IMR-90 (cell line): ENCODE data around the gene TMEM117.

Source experiments
- CEBPB ChIP-seq: IDR thresholded peaks from 2 replicates; pipeline ENCODE4 v1.6.1; 2012; ENCODE audit warnings: low read depth, low read length, improper control_type of control experiment
- CHD1 ChIP-seq: IDR thresholded peaks from 2 replicates; pipeline ENCODE4 v1.6.1; 2012; ENCODE audit warnings: low read depth, low read length, improper control_type of control experiment
- CTCF ChIP-seq: conservative IDR thresholded peaks from 2 replicates; pipeline ENCODE4 v1.5.1; 2012; ENCODE audit warnings: mild to moderate bottlenecking, low read depth, low read length, improper control_type of control experiment
- FOS ChIP-seq: fragments of 150-350 bp; IDR thresholded peaks from 2 replicates; pipeline ENCODE4 v1.6.1; 2016; ENCODE audit warnings: low read depth, low read length
- POLR2A ChIP-seq: IDR thresholded peaks from 2 replicates; pipeline ENCODE4 v1.6.1; 2012; ENCODE audit warnings: mild to moderate bottlenecking, low read depth, low read length
- RAD21 ChIP-seq: IDR thresholded peaks from 2 replicates; pipeline ENCODE4 v1.6.1; 2012; ENCODE audit warnings: low read length, improper control_type of control experiment
- RCOR1 ChIP-seq: IDR thresholded peaks from 2 replicates; pipeline ENCODE4 v1.6.1; 2012; ENCODE audit warnings: mild to moderate bottlenecking, low read length, improper control_type of control experiment; ENCODE audit not compliant: insufficient replicate concordance
- RFX5 ChIP-seq: IDR thresholded peaks from 2 replicates; pipeline ENCODE4 v1.8.0; 2012; ENCODE audit warnings: low read depth, mild to moderate bottlenecking, low read length, moderate library complexity
- USF2 ChIP-seq: fragments of 150-350 bp; IDR thresholded peaks from 2 replicates; pipeline ENCODE4 v1.6.1; 2017; ENCODE audit warnings: mild to moderate bottlenecking, antibody characterized with exemption, low read length, low read depth

GRCh38 chr12:44154128-44154527 lies 318.2 kb downstream of the TMEM117 start:
- TF ChIP-seq CTCF: no peak
- no peak for TF ChIP-seq FOS
- TF ChIP-seq USF2: peak; percentile 54
- TF ChIP-seq RAD21: no peak
- TF ChIP-seq POLR2A: no peak
- TF ChIP-seq RCOR1: no peak
- no peak for TF ChIP-seq CEBPB
- no peak for TF ChIP-seq RFX5
- TF ChIP-seq CHD1: no peak
